RWPE1 (cell line): Measurements from ENCODE around the gene APBB3.
"Not testable (repeated sequence)": the region's sequence is repeated elsewhere in the genome, so short reads cannot be mapped to it uniquely, and the experiment has no call there.

Experiments used
- CTCF ChIA-PET: fragments of 350-600 bp; sonication (Branson Sonifier 250); formaldehyde crosslinking; extraction: SDS; loops from one replicate; lab custom pipeline; 2021; lab: Yijun Ruan, JAX
- POLR2A ChIA-PET: fragments of 400-600 bp; formaldehyde crosslinking; extraction: SDS; loops from one replicate; lab custom pipeline; 2020; ENCODE audit warnings: antibody characterized with exemption; ENCODE audit not compliant: low non-redundant PET; lab: Yijun Ruan, JAX
- DNase-seq: peaks from one replicate; pipeline ENCODE4 v3.0.0; 2012; ENCODE audit warnings: low spot score
- H3K27ac ChIP-seq: fragments of 450-650 bp; 2 replicates; pipeline ENCODE4 v1.5.1; 2017
- TF ChIP-seq, protein P1 (sequence below): fragments of 450-650 bp; conservative IDR thresholded peaks from 2 replicates; pipeline ENCODE4 v1.5.1; 2017; ENCODE audit warnings: low read depth, mild to moderate bottlenecking

APBB3 gene

DNA sequence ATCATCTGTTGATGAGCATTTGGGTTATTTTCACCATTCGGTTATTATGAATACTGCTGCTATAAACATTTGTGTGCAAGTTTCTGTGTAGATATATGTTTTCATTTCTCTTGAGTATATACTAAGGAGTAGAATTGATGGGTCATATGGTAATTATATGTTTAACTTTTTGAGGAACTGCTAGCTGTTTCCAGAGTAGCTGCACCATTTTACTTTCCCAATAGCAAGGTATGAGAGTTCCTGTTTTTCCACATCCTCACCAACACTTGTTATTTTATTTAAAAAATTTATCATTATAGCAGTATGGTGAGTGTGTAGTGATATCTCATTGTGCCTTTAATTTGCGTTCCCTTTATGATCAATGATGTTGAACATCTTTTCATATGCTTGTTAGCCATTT lies 39.3 kb upstream of the APBB3 start:
- DNase-seq, result no peak
- TF ChIP-seq, protein P1, sequence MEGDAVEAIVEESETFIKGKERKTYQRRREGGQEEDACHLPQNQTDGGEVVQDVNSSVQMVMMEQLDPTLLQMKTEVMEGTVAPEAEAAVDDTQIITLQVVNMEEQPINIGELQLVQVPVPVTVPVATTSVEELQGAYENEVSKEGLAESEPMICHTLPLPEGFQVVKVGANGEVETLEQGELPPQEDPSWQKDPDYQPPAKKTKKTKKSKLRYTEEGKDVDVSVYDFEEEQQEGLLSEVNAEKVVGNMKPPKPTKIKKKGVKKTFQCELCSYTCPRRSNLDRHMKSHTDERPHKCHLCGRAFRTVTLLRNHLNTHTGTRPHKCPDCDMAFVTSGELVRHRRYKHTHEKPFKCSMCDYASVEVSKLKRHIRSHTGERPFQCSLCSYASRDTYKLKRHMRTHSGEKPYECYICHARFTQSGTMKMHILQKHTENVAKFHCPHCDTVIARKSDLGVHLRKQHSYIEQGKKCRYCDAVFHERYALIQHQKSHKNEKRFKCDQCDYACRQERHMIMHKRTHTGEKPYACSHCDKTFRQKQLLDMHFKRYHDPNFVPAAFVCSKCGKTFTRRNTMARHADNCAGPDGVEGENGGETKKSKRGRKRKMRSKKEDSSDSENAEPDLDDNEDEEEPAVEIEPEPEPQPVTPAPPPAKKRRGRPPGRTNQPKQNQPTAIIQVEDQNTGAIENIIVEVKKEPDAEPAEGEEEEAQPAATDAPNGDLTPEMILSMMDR, result no peak
- H3K27ac ChIP-seq, result no peak overlapping the region
- POLR2A ChIA-PET, result no interaction called here
- CTCF ChIA-PET, result interaction anchor here (1.3 kb wide), 1 partner anchor 27 kb away, joined by 3 read pairs; no protein-coding TSS in a partner anchor

GRCh38 chr5:140603446-140603698 lies 39.0 kb upstream of the APBB3 start:
- POLR2A ChIA-PET, DNase-seq: not testable (repeated sequence)
- H3K27ac ChIP-seq, result peak overlapping the region; percentile 75
- CTCF ChIA-PET, result interaction anchor here (1.3 kb wide), 1 partner anchor 28 kb away, joined by 3 read pairs; no protein-coding TSS in a partner anchor

DNA sequence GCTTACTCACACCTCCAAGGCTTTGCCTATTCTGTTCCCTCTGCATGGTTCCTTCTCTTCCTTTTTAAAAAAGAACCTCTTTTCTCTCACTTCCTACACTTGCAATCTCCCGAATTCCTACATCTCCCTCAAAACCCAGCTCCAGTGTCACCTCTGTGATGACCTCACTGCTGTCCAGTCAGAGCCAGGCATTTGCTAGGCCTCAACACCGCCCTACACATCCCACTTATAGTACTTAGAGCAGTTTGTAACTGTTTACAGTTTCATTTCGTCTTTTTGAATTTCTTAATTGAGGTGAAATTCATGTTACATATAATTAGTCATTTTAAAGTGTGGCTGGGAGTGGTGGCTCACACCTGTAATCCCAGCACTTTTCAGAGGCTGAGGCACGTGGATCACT lies 37.7 kb upstream of the APBB3 start:
- CTCF ChIA-PET, result interaction anchor here (0.6 kb wide), 1 partner anchor 14 kb away, joined by 3 read pairs; no protein-coding TSS in a partner anchor
- POLR2A ChIA-PET, result no interaction called here
- H3K27ac ChIP-seq, result peak overlapping the region; percentile 75
- TF ChIP-seq, protein P1, result no peak
- DNase-seq, result no peak

GRCh38 chr5:140600096-140600495 lies 35.7 kb upstream of the APBB3 start:
- CTCF ChIA-PET, result interaction anchor here (0.5 kb wide), 1 partner anchor 925 kb away, joined by 3 read pairs; no protein-coding TSS in a partner anchor
- POLR2A ChIA-PET, result no interaction called here
- no peak overlapping the region for H3K27ac ChIP-seq
- TF ChIP-seq, protein P1, result no peak
- DNase-seq, result no peak

GRCh38 chr5:140598836-140599235 lies 34.4 kb upstream of the APBB3 start:
- no peak for DNase-seq
- no peak overlapping the region for H3K27ac ChIP-seq
- TF ChIP-seq, protein P1, result no peak
- ChIA-PET CTCF (no interaction called here), POLR2A (no interaction called here)

- ChIA-PET CTCF (interaction anchor here (1.0 kb wide), 1 partner anchor 34 kb away, joined by 3 read pairs; no protein-coding TSS in a partner anchor), POLR2A (no interaction called here)
- no peak for DNase-seq
These were observed 31.9 kb upstream of the APBB3 start for GRCh38 chr5:140596321-140596741.

More at GRCh38 chr5:140596321-140596741, 31.9 kb upstream of the APBB3 start:
- H3K27ac ChIP-seq, result no peak overlapping the region
- TF ChIP-seq, protein P1, result no peak
